SHP77 (cell line): ENCODE measurements around the gene RHOB.

ENCODE experiments used
- DNase-seq, 2 experiments: peaks; one replicate each; lab custom pipeline; 2025; lab: John Stamatoyannopoulos, UW

The RHOB gene

GRCh38 chr2:20438334-20439192, 8.3 kb upstream of the RHOB start:
- DNase-seq, result peak; percentile 42 to 59

- DNase-seq, result no peak
Measured at GRCh38 chr2:20439193-20439475, 7.7 kb upstream of the RHOB start.

- no peak for DNase-seq
Measured at GRCh38 chr2:20439503-20439902, 7.4 kb upstream of the RHOB start.

GRCh38 chr2:20440001-20440560, 6.8 kb upstream of the RHOB start:
- no peak for DNase-seq

GRCh38 chr2:20443276-20443920, 3.5 kb upstream of the RHOB start:
- peak; percentile 21 to 33 for DNase-seq

GRCh38 chr2:20444101-20444992, 2.5 kb upstream of the RHOB start:
- no peak for DNase-seq

GRCh38 chr2:20444993-20445910, 1.6 kb upstream of the RHOB start:
- DNase-seq, result no peak

GRCh38 chr2:20446255-20446916, 488 bp upstream of the RHOB start:
- DNase-seq, result no peak

- no peak for DNase-seq
Measured at GRCh38 chr2:20447437-20448245, 767 bp downstream of the RHOB start.

- no peak for DNase-seq
Measured at GRCh38 chr2:20448246-20448976, 1.5 kb downstream of the RHOB start.

- no peak for DNase-seq
Measured at GRCh38 chr2:20448977-20449306, 2.1 kb downstream of the RHOB start.

- no peak for DNase-seq
Measured at GRCh38 chr2:20449501-20450200, 2.8 kb downstream of the RHOB start.

GRCh38 chr2:20450201-20450999, 3.5 kb downstream of the RHOB start:
- DNase-seq, result no peak

GRCh38 chr2:20451000-20451290, 4.1 kb downstream of the RHOB start:
- no peak for DNase-seq

- no peak for DNase-seq
Measured at GRCh38 chr2:20451341-20451740, 4.5 kb downstream of the RHOB start.

GRCh38 chr2:20451761-20452499, 5.1 kb downstream of the RHOB start:
- no peak for DNase-seq

- DNase-seq, result no peak
Measured at GRCh38 chr2:20452551-20452950, 5.7 kb downstream of the RHOB start.
